Right cardiac atrium (tissue), 5 donors: ENCODE measurements around the gene ZER1. TPM values are rescaled to one million over a fixed set of nuclear protein-coding genes. Genes with fewer than 3 reads are reported as not detected.

Experiments
- ATAC-seq, 2 donors: fragments of 200-7000 bp; cut with Tn5 transposase; one replicate each; pipeline versions ENCODE4 v1.8.0 to v1.9.1; 2020; ENCODE audit warnings: moderate library complexity in 2 of 2, mild to moderate bottlenecking in 1 of 2
- DNase-seq, 3 donors: peaks; one replicate each; pipeline ENCODE4 v3.0.0-alpha.2; 2020
- H3K27ac ChIP-seq: one replicate; pipeline ENCODE4 v1.5.1; 2013; ENCODE audit warnings: mild to moderate bottlenecking, low read length, control low read depth, moderate library complexity
- H3K27me3 ChIP-seq: one replicate; pipeline ENCODE4 v1.6.1; 2013; ENCODE audit not compliant: control insufficient read depth, insufficient read depth
- H3K4me1 ChIP-seq: one replicate; pipeline ENCODE4 v1.6.1; 2013; ENCODE audit warnings: low read length; ENCODE audit not compliant: control insufficient read depth, insufficient read depth
- H3K4me3 ChIP-seq: one replicate; pipeline ENCODE4 v1.5.1; 2013; ENCODE audit warnings: low read length, control low read depth
- H3K9me3 ChIP-seq: one replicate; pipeline ENCODE4 v1.6.1; 2013; ENCODE audit warnings: low read length; ENCODE audit not compliant: control insufficient read depth
- WGBS: extraction: QIAGEN DNeasy Blood & Tissue Kit; methylation state at CpG from one replicate; pipeline ENCODE4 v1.1.7; 2013; 5-methylcytosine and 5-hydroxymethylcytosine counted together
- intact Hi-C, 4 donors: fragments of 100-400 bp; cut with DNase I; formaldehyde crosslinking; loops; one replicate each; pipeline versions ENCODE4 v1.11.0 to v1.14.0; 2022 to 2023
- polyA plus RNA-seq: library from polyadenylated mRNA; stranded (reverse); fragments of 200-250 nt; gene quantifications from one replicate; pipeline ENCODE4 v1.2.3, GENCODE V29; 2013
- total RNA-seq, 4 donors: library from RNA; stranded (reverse); fragmentation: NEBNext Ultra II Directional; extraction: Animal tissue kit (Norgen Biotek cat#: 25700); gene quantifications; one replicate each; pipeline ENCODE4 v1.2.1, GENCODE V29; 2021
- donor health status: healthy with polysubstance abuse.
- donor health status: DM: no; HTN: yes; CAD: no.
- donor health status: DM: no; HTN: no; CAD: no.
- donor health status: DM: no; HTN: yes; CAD: no; lungs with severe emphysema.
- donor health status: DM: yes; HTN: yes; CAD: no.

ZER1 gene
- total and polyA plus RNA-seq, 5 donors = 34.7 to 56.8 (median 46.1) TPM

DNA sequence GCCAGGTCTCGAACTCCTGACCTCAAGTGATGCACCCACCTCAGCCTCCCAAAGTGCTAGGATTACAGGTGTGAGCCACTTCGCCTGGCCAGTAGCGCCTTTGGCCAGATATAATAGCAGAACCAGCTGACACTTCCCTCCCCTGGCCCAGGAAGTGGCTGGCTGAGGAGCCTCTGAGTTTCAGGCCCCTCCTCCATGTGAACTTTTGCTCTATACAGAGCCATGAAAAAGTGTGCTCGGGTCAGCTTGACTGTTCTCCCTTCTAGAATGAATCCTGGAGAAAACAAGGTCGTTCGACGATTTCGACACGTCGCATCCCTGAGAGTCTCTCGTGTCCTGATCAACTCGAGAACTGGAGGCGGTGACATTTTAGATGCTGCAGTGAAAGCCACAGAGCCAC is 39.2 kb downstream of the ZER1 start:
- no peak for DNase-seq
- no peak for ATAC-seq
- Histone ChIP-seq H3K4me3 (no peak overlapping the region), H3K27me3 (no peaks in the 10 kb centered on the region), H3K4me1 (no peaks in the 10 kb centered on the region), H3K27ac (no peak overlapping the region), H3K9me3 (no peaks in the 10 kb centered on the region)
- intact Hi-C loops = no loop called here
- 86% methylated on average over 13 of the region's 13 CpGs for WGBS

DNA sequence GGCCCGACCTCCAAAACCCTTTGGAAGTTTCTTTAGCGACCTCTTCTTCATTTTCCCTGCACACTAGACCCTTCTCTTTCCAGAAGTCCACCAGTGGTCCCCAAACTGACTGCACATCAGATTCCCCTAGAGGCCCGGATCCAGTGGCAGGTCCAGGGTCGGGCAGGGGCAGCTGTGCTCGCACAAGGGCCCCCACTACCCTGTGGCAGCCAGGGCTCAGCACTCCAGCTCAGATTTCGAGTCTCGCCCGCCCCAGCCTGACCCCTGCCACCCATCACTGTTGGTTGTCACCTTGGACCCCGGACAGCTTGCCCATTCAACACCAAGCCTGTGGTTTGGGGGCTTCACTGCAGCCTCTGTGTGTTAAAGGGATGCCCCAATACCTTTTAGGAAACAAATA is 40.0 kb downstream of the ZER1 start:
- Histone ChIP-seq H3K9me3 (no peaks in the 10 kb centered on the region), H3K27me3 (no peaks in the 10 kb centered on the region), H3K27ac (no peak overlapping the region), H3K4me3 (no peak overlapping the region), H3K4me1 (no peaks in the 10 kb centered on the region)
- intact Hi-C loops = no loop called here
- DNase-seq (no peak), ATAC-seq (no peak)
- WGBS = 83% methylated on average over 9 of the region's 9 CpGs

DNA sequence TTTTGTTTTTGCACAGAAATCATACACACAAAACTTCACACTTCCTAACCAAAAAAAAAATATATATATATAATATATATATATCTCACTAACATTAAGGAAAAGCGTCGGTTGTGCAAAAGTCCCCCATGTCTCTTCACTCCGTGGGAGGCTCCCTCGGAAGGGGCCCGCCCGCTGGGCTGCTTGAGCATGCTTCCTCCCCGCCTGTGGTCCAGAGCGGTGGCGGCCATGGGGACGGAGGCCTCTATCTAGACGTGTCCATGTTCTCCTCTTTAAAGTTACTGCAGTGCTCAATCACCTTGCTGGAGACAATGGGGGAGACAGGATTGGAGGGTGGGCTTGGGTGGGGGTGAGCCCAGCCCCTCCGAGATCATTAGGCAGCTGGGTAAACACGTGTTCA is 40.6 kb downstream of the ZER1 start:
- intact Hi-C loops = no loop called here

DNA sequence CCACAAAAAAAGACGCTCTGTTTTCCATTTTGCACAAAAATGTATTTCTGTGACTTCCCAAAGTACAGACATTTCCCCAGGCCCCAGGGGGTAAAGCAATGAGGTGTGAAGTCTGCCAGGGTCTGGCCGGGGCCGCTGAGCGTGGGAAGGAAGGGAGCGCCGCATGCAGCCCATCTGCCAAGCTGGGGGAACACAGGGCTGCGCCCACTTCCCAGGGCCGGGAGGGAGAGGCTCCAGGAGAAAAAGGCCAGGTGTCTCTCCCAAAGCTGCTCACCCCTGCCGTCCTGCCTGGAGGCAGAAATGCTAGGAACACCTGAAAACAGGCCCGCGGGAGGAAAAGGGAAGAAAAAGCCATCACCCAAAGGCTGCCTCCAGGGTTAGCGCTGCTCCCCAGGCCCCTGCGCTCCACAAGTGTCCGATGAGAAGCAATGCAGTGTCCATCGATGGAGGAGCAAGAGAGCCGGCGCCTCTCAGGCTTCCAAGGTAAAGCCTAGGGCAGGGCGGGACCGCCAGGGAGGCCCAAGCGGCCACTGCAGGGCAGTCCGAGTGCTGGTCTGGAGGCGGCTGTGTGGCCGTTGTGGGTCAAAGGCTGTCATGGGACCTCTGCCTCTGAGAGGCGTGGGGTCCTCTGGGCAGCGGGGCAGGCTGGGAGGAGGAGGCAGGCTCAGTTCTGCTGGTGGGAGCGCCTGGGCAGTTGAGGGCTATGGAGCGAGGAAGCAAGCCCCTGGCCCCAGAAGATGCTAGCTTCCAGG is 41.8 kb downstream of the ZER1 start:
- intact Hi-C loops = no loop called here
- Histone ChIP-seq H3K27me3 (no peaks in the 10 kb centered on the region), H3K4me1 (no peaks in the 10 kb centered on the region), H3K27ac (no peak overlapping the region), H3K9me3 (no peaks in the 10 kb centered on the region), H3K4me3 (no peak overlapping the region)
- WGBS = 90% methylated on average over 27 of the region's 27 CpGs
- no peak for DNase-seq
- no peak for ATAC-seq

More for the DNA sequence above, 40.6 kb downstream of the ZER1 start:
- Histone ChIP-seq H3K4me1 (no peaks in the 10 kb centered on the region), H3K27me3 (no peaks in the 10 kb centered on the region), H3K9me3 (no peaks in the 10 kb centered on the region), H3K27ac (no peak overlapping the region), H3K4me3 (no peak overlapping the region)
- no peak for DNase-seq
- WGBS = 84% methylated on average over 13 of the region's 13 CpGs
- no peak for ATAC-seq

DNA sequence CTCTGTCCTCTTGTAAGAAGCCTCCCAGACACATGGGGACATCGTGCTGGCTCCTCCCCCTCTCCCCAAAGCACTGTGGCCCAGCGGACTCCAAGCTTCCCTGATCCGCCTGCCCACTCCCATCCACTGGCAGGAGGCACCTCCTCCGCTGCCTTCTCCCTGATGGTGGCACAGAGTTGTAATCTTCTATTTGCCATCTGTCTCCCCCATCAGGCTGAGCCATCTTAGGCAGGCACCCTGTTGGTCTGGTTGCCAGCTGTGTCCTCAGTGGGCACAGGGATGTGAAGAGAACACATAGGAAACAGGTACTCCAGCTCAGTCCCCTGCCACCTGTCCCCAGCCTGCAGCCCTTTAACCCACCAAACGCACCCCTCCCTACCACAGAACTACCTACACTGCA is 42.4 kb downstream of the ZER1 start:
- no peaks in the 10 kb centered on the region for H3K9me3 ChIP-seq
- H3K4me3 ChIP-seq = no peak overlapping the region
- H3K27ac ChIP-seq = no peak overlapping the region
- H3K4me1 ChIP-seq = peaks cover 3% of the 10 kb centered on the region
- DNase-seq = no peak
- 76% methylated on average over 5 of the region's 5 CpGs for WGBS
- H3K27me3 ChIP-seq = no peaks in the 10 kb centered on the region
- no peak for ATAC-seq
- intact Hi-C loops = no loop called here

DNA sequence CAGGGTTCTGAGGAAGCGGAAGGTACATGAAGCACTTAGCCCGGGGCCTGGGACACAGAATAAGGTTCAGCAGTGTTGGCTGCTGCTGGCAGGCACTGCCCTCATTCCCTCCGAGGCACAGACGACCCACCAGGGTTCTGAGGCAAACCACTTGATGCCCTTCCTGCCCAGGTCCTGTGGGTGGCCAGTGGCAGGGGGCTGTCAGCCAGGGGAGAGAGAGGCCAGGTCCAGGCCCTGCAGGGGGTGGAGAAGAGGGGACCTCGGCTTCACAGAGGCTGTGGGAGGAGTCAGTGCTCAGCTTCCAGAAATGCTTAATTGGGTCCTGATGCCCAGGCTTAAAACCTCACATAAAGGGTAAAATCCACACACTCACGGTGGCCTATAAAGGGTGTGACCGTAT is 43.4 kb downstream of the ZER1 start:
- Histone ChIP-seq H3K4me3 (no peak overlapping the region), H3K4me1 (peaks cover 3% of the 10 kb centered on the region), H3K27me3 (no peaks in the 10 kb centered on the region), H3K27ac (no peak overlapping the region), H3K9me3 (no peaks in the 10 kb centered on the region)
- 75% methylated on average over 7 of the region's 7 CpGs for WGBS
- ATAC-seq (no peak), DNase-seq (no peak)
- intact Hi-C loops = no loop called here

DNA sequence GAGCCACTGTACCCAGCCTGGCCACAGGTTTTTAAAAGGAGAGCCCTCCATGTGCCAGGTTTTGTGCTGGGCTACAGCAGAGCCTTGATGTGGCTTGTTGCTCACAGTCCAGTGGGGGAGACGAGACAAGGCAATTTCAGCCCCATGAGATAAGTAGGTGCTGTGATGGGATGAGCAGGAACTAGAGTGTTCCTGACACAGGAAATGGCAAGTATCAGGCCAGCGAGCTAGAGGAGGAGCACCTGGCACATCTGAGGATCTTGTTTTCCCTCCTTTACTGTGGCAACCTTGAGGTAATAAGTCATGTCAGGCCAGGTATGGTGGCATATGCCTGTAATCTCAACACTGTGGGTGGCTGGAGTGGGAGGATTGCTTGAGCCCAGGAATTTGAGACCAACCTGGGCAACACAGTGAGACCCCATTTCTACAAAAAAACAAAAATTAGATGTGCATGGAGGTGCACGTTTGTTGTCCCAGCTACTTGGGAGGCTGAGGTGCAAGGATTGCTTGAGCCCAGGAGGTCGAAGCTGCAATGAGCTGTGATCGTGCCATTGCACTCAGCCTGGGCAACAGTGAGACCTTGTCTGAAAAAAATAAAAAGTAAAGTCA is 44.0 kb downstream of the ZER1 start:
- H3K4me1 ChIP-seq = peaks cover 3% of the 10 kb centered on the region
- no peak overlapping the region for H3K27ac ChIP-seq
- H3K9me3 ChIP-seq = no peaks in the 10 kb centered on the region
- no peak for ATAC-seq
- no peak for DNase-seq
- H3K27me3 ChIP-seq = no peaks in the 10 kb centered on the region
- 83% methylated on average over 5 of the region's 5 CpGs for whole genome bisulfite sequencing
- H3K4me3 ChIP-seq = no peak overlapping the region
- intact Hi-C loops = no loop called here

DNA sequence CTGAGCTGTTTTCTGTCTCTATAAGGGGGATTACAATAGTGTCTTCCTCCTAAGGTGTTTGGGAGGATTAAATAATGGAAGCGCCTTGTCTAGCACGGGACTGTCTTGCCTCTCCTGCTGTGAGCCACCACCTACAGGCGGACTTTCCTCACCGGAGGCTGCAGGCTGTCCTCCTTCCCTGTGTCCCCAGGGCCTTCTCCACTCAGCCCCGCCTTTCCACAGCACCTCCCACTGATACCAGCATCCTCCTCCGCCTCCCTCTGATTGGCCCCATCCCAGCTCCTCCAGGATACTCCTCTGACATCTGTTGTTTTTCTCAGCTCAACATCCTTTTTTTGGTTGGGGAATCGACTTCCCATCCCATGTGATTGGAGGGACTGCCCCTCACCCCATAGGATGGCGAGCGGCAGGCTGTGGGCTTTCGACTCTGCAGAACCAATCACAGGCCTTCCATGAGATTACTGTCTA is 46.9 kb downstream of the ZER1 start:
- H3K4me3 ChIP-seq = peak overlapping the region; percentile 55
- intact Hi-C loops = no loop called here
- ATAC-seq (peak; percentile 67 to 81), DNase-seq (peak; percentile 81 to 88 (median 87))
- peaks cover 3% of the 10 kb centered on the region for H3K4me1 ChIP-seq
- H3K9me3 ChIP-seq = no peaks in the 10 kb centered on the region
- no peaks in the 10 kb centered on the region for H3K27me3 ChIP-seq
- WGBS = 21% methylated on average over 10 of the region's 10 CpGs
- peak overlapping the region; percentile 58 for H3K27ac ChIP-seq

DNA sequence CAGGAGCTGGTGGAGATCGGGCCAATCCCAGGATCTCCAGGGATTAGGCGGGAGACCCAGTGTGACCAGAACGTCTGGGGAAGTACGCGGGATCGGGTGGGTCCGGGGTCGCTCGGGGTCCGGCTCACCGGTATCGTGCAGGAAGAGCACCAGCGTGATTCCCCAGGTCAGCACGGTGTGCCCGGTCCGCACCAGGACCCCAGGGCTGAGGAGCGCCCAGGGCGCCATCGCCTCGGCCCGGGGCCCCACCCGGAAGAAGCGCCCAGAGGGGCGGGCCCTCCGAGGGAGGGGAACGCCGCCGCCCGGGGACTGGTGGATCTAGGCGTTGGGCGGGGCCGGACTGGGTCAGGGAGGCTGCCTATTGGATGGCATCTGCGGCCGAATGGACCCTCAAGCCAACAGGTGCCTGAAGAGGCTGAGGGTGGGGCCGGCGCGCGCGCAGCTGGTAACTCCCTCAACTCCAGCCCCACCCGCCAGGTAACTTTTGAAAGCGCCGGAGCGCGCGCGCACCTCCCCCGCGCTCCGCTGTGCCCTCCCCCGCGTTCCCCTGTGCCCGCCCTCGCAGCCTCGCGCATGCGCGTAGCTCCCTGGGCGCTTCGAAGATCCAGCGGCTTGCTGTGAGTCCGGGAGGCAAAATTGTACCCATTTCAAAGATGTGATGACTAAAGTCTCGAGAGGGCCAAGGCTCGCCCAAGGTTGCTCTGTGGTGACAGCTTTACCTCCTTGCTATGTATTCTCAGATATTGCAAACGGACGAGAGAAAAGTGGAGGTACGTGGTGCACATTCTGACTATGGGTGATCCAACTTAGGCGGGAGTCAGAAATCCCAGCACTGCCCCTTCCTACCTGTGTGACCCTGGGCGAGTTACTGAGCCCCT is 47.6 kb downstream of the ZER1 start, which contains the start of gene ZDHHC12:
Gene ZDHHC12 (minus strand): TSS at position 262 of the 878 bp plus-strand sequence. CDS start 34 bp downstream, at position 228.
- ATAC-seq (peak; percentile 91 to 95), DNase-seq (peak; percentile 96 to 98 (median 98))
- Histone ChIP-seq H3K9me3 (no peaks in the 10 kb centered on the region), H3K27ac (peak within 1 kb of the TSS; percentile 58), H3K4me1 (peaks cover 3% of the 10 kb centered on the region), H3K4me3 (peak within 1 kb of the TSS; percentile 55), H3K27me3 (no peaks in the 10 kb centered on the region)
- WGBS = 2% methylated on average over 68 of the region's 68 CpGs
- intact Hi-C loops = no loop called here

DNA sequence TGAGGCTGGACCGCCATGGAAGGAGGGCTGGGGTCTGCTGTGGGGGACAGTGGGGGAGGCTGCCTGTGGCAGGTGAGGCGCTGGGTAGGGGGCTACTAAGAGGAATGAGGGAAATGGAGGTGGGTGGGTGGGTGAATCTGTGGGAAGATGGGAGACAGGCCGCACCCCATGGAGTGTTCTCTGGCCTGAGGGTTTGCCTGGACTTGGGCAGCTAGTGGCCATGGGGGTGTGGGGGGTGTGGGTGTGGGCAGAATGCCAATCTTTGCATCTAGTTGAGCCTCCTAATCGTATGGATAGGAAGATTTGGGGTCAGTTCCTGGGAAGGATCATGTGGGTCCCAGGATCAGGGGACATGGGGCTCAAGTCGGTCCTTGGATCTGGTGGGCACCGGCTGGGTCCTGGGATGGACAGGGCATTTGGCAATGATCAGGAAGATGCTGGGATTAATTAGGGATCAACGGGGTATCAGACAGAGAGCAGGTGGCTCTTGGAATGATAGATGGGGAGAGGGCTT is 48.3 kb downstream of the ZER1 start:
- DNase-seq (peak in 1 of 3 donors; percentile 50), ATAC-seq (peak in 1 of 2 donors; percentile 0)
- Histone ChIP-seq H3K4me1 (peaks cover 3% of the 10 kb centered on the region), H3K9me3 (no peaks in the 10 kb centered on the region), H3K27ac (peak overlapping the region; percentile 19), H3K27me3 (no peaks in the 10 kb centered on the region), H3K4me3 (peak overlapping the region; percentile 55)
- intact Hi-C loops = no loop called here
- 46% methylated on average over 7 of the region's 7 CpGs for WGBS
